Endothelial cell (in vitro differentiated cells): ENCODE results near the gene CEP55. TPM values are rescaled to one million over a fixed set of nuclear protein-coding genes. Genes with fewer than 3 reads are reported as not detected.
A peak's percentile ranks its signal among the peaks of the same experiment; 100 is the strongest.

Source experiments
- DNase-seq: peaks from one replicate; pipeline ENCODE4 v3.0.0; 2021; ENCODE audit warnings: low spot score
- H3K27ac Mint-ChIP-seq: one replicate; pipeline ENCODE4 v1.8.0; 2021; ENCODE audit warnings: mixed read lengths, inconsistent platforms; ENCODE audit not compliant: unreplicated experiment
- H3K27me3 Mint-ChIP-seq: one replicate; pipeline ENCODE4 v1.8.0; 2021; ENCODE audit warnings: mild to moderate bottlenecking, moderate library complexity, mixed read lengths, inconsistent platforms; ENCODE audit not compliant: unreplicated experiment
- H3K36me3 Mint-ChIP-seq: one replicate; pipeline ENCODE4 v1.8.0; 2021; ENCODE audit warnings: mild to moderate bottlenecking, low read depth, mixed read lengths, inconsistent platforms; ENCODE audit not compliant: unreplicated experiment
- H3K4me1 Mint-ChIP-seq: one replicate; pipeline ENCODE4 v1.8.0; 2021; ENCODE audit warnings: mild to moderate bottlenecking, mixed read lengths, inconsistent platforms; ENCODE audit not compliant: unreplicated experiment
- H3K4me3 Mint-ChIP-seq: one replicate; pipeline ENCODE4 v1.8.0; 2021; ENCODE audit warnings: mild to moderate bottlenecking, mixed read lengths, inconsistent platforms; ENCODE audit not compliant: unreplicated experiment
- H3K9me3 Mint-ChIP-seq: one replicate; pipeline ENCODE4 v1.8.0; 2021; ENCODE audit warnings: mixed read lengths, inconsistent platforms; ENCODE audit not compliant: unreplicated experiment
- CTCF ChIP-seq: fragments of 200-600 bp; sonication (generic); IDR thresholded peaks from one replicate; pipeline ENCODE4 v1.5.0; 2021; ENCODE audit warnings: antibody characterized with exemption; ENCODE audit not compliant: unreplicated experiment
- total RNA-seq: library from RNA; stranded (reverse); fragmentation: NEBNext Ultra II Directional; extraction: Animal tissue kit (Norgen Biotek cat#: 25700); gene quantifications from one replicate; pipeline ENCODE4 v1.2.1, GENCODE V29; 2021; ENCODE audit not compliant: unreplicated experiment

The CEP55 gene
- total RNA-seq, 1 donor from 2014 or later: 3.5 TPM

DNA sequence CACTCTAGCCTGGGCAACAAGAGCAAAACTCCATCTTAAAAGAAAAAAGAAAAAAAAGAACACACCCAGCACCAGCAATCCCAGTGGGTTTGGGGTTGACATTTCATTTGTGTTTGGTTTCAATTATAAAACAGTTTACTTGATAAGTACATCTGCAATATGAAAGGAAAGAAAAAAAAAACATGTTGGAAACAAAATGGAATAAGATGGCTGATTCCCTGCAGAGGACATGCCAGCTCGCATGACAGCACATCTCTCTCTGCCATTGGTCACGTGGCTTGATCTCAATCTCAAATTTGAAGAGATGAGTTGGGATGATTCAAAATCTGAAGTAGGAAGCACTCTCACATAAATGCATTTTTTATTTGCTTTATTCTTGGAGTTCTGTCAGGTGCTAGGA lies 42.3 kb upstream of the CEP55 start:
- H3K9me3 Mint-ChIP-seq: no peaks in the 10 kb centered on the region
- no peak overlapping the region for H3K4me3 Mint-ChIP-seq
- no peak overlapping the region for H3K27ac Mint-ChIP-seq
- DNase-seq: no peak
- no peaks in the 10 kb centered on the region for H3K27me3 Mint-ChIP-seq
- TF ChIP-seq CTCF: no peak
- H3K4me1 Mint-ChIP-seq: peaks cover 5% of the 10 kb centered on the region
- peaks cover 3% of the 10 kb centered on the region for H3K36me3 Mint-ChIP-seq

DNA sequence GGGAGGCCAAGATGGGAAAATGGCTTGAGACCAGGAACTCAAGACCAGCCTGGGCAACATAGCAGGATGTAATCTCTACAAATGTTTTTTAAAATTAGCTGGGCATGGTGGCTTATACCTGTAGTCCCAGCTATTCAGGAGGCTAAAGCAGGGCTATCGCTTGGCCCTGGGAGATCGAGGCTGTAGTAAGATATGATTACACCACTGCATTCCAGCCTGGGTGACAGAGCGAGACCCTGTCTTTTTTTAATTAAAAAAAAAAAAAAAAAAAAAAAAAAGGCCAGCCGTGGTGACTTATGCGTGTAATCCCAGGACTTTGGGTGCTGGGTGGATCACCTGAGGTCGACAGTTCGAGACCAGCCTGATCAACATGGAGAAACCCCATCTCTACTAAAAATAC lies 41.7 kb upstream of the CEP55 start:
- Mint-ChIP-seq H3K27ac (no peak overlapping the region), H3K4me1 (peaks cover 5% of the 10 kb centered on the region), H3K4me3 (no peak overlapping the region), H3K27me3 (no peaks in the 10 kb centered on the region), H3K36me3 (peaks cover 3% of the 10 kb centered on the region), H3K9me3 (no peaks in the 10 kb centered on the region)
- no peak for TF ChIP-seq CTCF
- no peak for DNase-seq

GRCh38 chr10:93456480-93456879 lies 39.9 kb upstream of the CEP55 start:
- DNase-seq: no peak
- no peak for TF ChIP-seq CTCF
- H3K27me3 Mint-ChIP-seq: peaks cover 2% of the 10 kb centered on the region
- H3K27ac Mint-ChIP-seq: no peak overlapping the region
- peaks cover 9% of the 10 kb centered on the region for H3K4me1 Mint-ChIP-seq
- no peaks in the 10 kb centered on the region for H3K9me3 Mint-ChIP-seq
- H3K4me3 Mint-ChIP-seq: no peak overlapping the region
- H3K36me3 Mint-ChIP-seq: no peaks in the 10 kb centered on the region

- H3K36me3 Mint-ChIP-seq: no peaks in the 10 kb centered on the region
- no peak for DNase-seq
- H3K27me3 Mint-ChIP-seq: peaks cover 2% of the 10 kb centered on the region
- no peaks in the 10 kb centered on the region for H3K9me3 Mint-ChIP-seq
- no peak overlapping the region for H3K4me3 Mint-ChIP-seq
- H3K27ac Mint-ChIP-seq: no peak overlapping the region
- no peak for TF ChIP-seq CTCF
- H3K4me1 Mint-ChIP-seq: peaks cover 14% of the 10 kb centered on the region
Observed at GRCh38 chr10:93457511-93457910, 38.9 kb upstream of the CEP55 start.

- Mint-ChIP-seq H3K27ac (peak overlapping the region; percentile 52), H3K36me3 (no peaks in the 10 kb centered on the region), H3K9me3 (no peaks in the 10 kb centered on the region), H3K4me3 (no peak overlapping the region), H3K27me3 (peaks cover 4% of the 10 kb centered on the region), H3K4me1 (peaks cover 20% of the 10 kb centered on the region)
- TF ChIP-seq CTCF: no peak
- DNase-seq: no peak
Observed at GRCh38 chr10:93458821-93459257, 37.6 kb upstream of the CEP55 start.
